Upper lobe of left lung (tissue), 4 donors: Measurements from ENCODE around the gene MAP3K13.

Experiments used
- EP300 ChIP-seq, 4 donors: sonication (generic); formaldehyde crosslinking; IDR thresholded peaks; one replicate each; pipeline ENCODE4 v1.5.1; 2017; ENCODE audit warnings: antibody characterized with exemption in 4 of 4, control low read depth in 2 of 4
- POLR2A ChIP-seq, 4 donors: fragments of 450-650 bp; IDR thresholded peaks; one replicate each; pipeline ENCODE4 v1.5.1; 2016 to 2017; ENCODE audit warnings: antibody characterized with exemption in 4 of 4, mild to moderate bottlenecking in 2 of 4
- POLR2AphosphoS5 ChIP-seq, 2 donors: sonication (generic); formaldehyde crosslinking; IDR thresholded peaks; one replicate each; pipeline ENCODE4 v1.5.1; 2017; ENCODE audit warnings: antibody characterized with exemption in 2 of 2
- TF ChIP-seq, protein P1 (sequence below), 6 experiments: fragments of 450-650 bp in 4 of 6; fragments of 200-600 bp in 2 of 6; sonication (generic) in 2 of 6; IDR thresholded peaks; one replicate each; pipeline ENCODE4 v1.5.1; 2016 to 2019; ENCODE audit warnings: antibody characterized with exemption in 6 of 6

DNA sequence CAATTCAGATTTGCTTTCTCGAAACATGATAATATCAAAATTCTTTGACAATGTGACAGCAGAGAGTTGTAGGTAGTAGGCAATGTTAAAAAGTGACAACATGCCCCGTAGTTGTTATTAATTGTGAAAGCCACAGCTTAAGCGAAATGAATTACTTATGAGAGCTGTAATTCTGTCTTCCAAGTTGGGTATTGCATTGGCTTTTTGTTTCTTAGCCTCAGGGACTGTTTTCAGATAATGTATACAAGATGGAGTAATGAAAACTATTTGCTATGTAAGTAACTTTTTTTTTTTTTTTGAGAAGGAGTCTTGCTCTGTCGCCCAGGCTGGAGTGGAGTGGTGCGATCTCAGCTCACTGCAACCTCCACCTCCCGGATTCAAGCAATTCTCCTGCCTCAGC is 43.1 kb upstream of the MAP3K13 start:
- TF ChIP-seq, protein P1, sequence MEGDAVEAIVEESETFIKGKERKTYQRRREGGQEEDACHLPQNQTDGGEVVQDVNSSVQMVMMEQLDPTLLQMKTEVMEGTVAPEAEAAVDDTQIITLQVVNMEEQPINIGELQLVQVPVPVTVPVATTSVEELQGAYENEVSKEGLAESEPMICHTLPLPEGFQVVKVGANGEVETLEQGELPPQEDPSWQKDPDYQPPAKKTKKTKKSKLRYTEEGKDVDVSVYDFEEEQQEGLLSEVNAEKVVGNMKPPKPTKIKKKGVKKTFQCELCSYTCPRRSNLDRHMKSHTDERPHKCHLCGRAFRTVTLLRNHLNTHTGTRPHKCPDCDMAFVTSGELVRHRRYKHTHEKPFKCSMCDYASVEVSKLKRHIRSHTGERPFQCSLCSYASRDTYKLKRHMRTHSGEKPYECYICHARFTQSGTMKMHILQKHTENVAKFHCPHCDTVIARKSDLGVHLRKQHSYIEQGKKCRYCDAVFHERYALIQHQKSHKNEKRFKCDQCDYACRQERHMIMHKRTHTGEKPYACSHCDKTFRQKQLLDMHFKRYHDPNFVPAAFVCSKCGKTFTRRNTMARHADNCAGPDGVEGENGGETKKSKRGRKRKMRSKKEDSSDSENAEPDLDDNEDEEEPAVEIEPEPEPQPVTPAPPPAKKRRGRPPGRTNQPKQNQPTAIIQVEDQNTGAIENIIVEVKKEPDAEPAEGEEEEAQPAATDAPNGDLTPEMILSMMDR (IDR thresholded peaks at IDR 0.05) = no peak
- no peak for TF ChIP-seq EP300 (IDR thresholded peaks at IDR 0.05)
- no peak for TF ChIP-seq POLR2AphosphoS5 (IDR thresholded peaks at IDR 0.05)
- TF ChIP-seq POLR2A (IDR thresholded peaks at IDR 0.05) = no peak
